Activated CD4-positive, CD25-positive, alpha-beta regulatory T cell (primary cell): ENCODE measurements around the gene TOMM34.

Experiments
- DNase-seq, 4 experiments: peaks; one replicate each; lab custom pipeline; 2025; lab: John Stamatoyannopoulos, UW

Gene TOMM34

DNA sequence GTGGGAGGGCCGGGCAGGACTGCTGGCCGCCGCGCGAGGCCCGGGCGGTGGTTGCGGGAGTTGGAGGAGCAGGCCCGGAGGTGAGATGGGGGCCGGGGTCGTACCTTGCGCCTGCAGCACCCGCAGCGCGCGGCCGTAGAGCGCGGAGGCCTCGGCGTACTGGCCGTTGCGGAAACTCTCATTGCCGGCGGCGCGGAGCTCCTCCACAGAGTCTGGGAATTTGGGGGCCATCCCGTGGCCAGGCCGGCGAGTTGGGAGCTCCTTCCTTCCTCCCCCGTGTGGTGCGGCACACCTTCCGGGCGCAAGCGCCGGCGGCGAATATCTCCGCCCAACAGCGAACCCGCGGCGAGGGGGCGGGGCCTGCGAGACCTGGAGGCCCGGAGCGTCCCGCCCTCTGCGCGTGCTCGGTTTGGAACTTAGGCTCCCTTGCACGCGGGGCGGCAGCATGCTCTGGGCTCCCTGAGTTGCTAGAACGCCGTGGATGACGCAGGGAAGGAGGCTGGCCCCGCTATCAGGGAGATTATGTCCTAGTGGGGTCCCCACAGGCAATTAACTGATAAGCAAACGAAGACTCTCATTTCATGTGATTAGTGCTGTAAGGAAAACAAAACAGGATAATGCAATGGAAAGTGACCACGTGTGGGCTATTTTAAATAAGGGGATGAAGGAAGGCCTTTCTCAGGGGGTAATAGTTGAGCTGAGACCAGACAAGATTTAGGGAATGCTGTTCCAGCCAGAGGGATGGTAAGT, at the start of gene TOMM34:
TOMM34 (minus strand) TSS at position 295 of the 750 bp plus-strand sequence; CDS start at position 231, 64 bp downstream.
- peak; percentile 89 to 92 (median 90) for DNase-seq

- DNase-seq: no peak
Observed at GRCh38 chr20:45008521-45009049, 48.4 kb upstream of the TOMM34 start.

DNA sequence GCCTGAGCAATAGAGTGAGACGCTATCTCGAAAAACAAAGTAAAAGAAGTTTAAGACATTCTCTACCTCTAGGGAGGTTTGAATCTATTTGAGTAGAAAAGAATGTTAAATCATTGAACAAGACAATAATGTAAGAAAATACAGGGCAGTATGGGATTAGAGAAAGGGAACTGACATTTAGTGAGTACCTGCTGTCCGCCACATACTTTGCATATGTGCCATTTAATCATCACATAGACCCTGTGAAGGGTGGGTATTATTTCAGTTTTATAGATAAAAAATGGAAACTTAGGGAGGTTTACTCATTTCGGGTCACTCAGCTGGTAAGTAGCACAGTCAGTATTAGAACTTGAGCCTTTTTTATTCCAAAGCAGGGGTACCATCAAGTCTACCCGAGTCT, 37.5 kb upstream of the TOMM34 start:
- DNase-seq: no peak

- no peak for DNase-seq
Observed at GRCh38 chr20:44997171-44997570, 37.0 kb upstream of the TOMM34 start.

- no peak for DNase-seq
Observed at GRCh38 chr20:44993343-44993742, 33.1 kb upstream of the TOMM34 start.

GRCh38 chr20:44990957-44991356, 30.8 kb upstream of the TOMM34 start:
- DNase-seq: no peak

DNA sequence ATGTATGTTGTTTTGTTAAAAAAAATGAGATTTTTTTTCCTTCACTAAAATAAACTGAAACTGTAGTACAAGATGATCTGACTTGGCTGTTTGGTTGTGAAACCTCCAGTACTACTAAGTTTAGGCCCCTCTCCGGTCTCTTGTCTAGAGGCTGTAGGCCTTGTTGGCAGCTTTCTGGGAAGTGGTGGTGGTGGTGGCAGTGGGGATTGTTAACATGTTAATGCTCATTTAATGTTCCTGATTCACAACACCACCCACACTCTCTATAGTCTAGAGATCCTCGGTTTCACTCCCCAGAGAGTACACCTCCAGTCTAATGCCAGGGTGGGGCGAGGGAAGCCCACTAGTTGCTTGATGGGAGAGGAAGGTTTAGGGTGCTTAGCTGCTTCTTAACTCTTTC, 30.2 kb upstream of the TOMM34 start:
- DNase-seq: no peak

DNA sequence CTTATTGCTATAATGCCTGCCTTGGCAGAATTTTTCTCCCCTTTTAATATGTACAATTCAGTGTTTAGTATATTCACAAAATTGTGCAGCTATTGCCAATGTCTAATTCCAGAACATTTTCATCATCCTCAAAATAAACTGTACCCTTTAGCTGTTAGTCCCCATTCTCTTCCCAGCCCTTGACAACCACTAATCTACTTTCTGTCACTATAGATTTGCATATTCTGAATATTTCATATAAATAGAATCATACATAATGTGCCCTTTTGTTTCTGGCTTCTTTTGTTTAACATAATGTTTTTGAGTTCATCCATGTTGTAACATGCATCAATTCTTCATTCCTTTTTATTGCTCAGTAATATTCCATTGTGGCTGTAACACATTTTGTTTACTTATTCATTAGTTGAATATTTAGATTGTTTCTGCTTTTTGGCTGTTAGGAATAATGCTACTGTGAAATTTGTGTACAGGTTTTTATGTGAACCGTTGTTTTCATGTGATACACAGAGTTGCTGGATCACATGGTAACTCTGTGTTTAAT, 28.5 kb upstream of the TOMM34 start:
- DNase-seq: no peak

DNA sequence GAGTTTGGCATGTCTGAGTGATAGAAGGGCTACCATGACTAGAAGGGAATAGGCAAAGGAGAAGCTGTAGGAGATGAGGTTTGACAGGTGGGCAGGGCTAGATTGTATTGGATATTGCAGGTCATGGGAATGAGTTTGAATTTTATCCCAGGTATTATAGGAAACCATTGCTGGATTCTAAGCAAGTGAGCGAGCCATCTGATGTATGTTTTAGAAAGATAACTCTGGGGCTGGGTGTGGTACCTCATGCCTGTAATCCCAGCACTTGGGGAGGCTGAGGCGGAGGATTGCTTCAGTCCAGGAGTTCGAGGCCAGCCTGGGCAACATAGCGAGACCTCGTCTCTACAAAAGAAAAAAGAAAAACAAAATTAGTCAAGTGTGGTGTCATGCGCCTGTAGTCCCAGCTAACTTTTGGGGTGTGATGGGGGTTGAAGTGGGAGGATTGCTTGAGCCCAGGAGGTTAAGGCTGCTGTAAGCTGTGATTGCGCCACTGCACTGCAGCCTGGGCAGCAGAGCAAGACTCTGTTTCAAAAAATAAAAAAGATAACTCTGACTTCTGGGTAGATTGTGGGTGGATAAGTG, 23.0 kb upstream of the TOMM34 start:
- no peak for DNase-seq

- DNase-seq: no peak
Observed at GRCh38 chr20:44981736-44982406, 21.7 kb upstream of the TOMM34 start.

- peak in 2 of 4 experiments; percentile 10 to 12 for DNase-seq
Observed at GRCh38 chr20:44979090-44979621, 19.0 kb upstream of the TOMM34 start.

DNA sequence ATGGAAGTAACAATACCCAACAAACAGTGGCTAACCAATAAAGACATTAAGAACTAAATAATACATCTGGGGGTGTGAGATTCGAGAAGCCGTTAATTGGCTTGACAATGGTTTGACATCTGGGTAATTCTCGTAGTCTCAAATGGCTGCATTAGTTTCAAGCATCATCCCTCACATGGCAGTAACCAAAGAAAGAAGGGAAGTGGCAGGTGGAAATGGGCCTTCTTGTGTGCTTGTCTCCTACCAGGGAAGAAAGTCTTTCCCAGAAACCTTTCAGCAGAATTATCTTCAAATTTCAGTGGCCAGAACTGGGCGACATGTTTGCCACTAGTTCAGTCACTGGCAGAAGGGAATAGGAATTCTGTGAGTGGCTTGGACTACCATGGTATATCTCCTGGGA, 16.5 kb upstream of the TOMM34 start:
- no peak for DNase-seq

- DNase-seq: no peak
Observed at GRCh38 chr20:44973053-44973452, 12.9 kb upstream of the TOMM34 start.

DNA sequence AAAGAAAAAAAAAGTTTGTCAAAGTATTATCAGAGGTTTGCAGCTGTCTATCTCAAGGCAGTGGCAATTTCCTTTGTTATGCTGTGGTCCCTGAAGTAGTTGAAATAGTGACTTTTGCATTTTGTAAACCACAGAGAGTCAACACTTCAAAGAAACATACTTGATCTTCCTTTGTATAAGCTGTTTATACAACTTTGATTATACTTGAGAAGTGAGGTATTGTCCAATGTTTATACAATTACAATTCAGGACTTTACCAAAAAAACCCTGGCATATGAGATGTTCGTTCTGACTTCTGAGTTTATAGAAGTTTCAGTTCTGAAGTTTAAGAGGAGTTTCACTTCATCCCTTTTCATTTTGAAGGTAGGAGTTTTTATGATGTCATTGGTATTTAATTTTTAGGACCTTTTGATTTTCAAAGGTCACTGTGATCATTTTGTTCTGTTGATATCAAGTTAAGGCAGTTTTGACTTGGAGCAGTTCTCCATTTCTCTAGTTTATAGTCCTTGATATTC, 10.1 kb upstream of the TOMM34 start:
- no peak for DNase-seq

- no peak for DNase-seq
Observed at GRCh38 chr20:44969300-44969894, 9.2 kb upstream of the TOMM34 start.

DNA sequence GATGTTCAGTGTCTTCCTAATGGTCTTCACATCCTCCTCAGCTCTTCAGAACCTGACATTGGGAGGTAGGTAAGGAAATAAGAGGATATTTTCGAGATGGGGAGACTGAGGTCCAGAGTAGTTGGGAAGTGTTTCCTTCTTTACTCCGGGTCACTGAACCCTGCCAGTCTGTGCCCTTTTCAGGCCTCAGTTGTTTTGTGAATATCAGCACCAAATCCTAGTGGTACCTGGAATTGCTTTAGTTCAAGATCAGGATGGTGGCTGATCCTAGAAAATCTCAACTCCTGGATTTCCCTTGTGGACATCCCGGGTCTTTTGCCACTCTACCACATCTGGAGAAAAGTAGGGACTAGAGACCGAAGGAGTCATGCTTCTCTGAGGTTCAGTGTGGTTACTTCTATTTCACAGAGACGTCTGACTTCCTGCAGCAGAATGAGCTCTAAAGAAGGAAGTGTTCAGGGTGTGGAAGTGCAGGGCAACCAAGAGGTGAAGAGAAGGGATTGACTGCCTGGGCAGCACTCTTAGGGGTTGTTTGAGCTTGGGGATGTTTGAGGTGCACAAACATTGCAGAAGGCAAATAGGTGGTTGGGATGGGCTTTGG, 7.1 kb upstream of the TOMM34 start:
- no peak for DNase-seq

DNA sequence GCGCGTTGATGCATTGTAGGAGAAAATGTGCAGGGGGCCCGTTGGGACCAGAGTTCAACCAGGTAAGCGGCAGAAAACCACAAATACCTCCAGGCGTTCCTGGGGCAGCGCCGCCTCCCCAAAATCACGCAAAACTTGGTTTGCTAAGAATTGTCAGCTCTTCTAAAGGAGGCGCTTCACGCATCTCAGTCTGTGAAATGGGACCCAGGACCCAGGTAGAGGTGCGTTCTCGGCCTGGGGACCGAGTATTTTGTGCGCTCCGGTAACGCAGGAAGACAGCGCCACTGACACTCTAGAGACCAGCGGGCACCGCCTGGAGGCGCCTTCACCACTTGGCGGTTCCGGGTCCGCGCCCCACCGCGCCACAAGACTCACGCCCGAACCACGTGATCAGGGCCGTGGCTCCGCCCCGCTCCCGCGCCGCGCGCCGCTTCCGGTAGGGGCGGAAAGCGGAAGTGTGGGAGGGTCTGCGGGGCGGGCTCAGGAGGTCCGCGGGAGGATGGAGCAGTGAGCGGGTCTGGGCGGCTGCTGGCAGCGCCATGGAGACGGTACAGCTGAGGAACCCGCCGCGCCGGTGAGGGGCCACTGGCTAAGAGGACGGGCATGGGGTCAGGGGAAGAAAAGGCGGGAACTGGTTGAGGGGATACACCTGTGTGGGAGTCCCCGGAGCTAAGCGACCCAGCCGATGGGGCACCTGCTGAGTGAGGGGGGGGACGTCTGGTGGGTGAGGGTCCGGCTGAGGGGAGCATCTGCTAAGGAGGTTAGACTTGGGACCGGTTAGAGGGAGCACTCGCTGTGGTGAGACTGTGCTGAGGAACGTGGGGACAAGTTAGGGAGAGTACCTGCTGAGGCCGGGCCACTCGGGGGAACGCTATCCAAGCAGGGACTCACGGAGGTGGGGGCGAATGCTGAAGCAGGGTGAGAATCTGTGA, 6.1 kb upstream of the TOMM34 start, which contains the start of gene STK4:
STK4 (plus strand) TSS at position 483 of the 932 bp plus-strand sequence; CDS start at position 540, 57 bp downstream.
- peak; percentile 85 to 95 (median 90) for DNase-seq

- no peak for DNase-seq
Observed at GRCh38 chr20:44965651-44966029, 5.4 kb upstream of the TOMM34 start.

DNA sequence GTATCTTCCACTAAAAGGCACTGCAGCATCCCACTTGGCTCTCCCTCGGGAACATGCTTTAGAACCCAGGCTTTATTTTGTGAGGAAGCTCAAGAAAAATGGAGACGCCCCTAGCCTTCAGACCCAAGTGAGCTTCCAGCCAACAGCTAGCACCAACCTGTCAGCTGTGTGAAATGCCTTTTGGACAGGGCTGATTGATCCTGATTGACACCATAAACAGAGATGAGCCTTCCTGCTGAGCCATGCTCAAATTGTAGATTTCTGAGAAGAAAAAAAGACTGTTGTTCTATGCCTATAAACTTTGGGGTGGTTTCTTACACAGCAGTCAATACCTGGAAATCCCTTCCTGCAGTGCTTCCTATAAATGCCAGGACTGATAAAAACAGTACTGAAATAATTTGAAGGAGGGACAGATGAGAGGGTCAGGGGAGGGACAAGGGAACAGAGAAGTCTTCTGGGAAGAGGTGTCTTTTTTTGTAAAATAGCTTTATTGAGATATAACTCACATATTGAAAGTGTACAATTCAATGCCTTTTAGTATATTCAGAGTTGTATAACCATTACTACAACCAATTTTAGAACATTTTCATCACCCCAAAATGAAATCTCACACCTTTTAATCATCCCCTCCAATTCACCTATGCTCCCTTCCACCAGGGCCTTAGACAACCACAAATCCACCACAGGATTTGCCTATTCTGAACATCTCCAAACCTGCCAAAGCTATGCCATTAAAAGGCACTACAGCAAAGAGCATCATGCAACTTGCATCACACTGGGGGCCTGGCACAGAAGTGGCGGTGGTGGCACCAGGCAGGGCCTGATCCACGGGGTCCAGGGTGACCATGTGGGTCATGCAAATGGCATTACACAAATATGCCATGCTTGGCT, 3.4 kb upstream of the TOMM34 start:
- DNase-seq: no peak
